ENCODE measurements around the gene TLR6.

DNA sequence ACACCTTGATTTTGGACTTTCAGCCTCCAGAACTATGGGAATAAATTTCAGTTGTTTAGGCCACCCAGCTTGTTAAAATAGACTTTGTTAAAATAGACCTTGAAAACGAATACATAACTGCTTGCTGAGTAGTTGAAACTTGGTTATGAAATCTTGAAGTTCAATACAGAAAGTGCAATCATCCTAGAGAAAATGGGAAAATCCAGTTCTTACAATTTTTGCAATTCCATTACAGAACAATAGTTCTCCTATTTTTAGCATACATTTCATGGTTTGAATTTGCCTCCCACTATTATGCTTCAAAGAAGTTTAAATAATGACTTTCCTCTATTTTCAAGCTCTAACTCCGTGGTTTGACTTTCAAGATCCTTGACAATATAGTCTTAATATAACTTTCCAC, 62.6 kb downstream of the TLR6 start:
- TF ChIP-seq, protein P1, sequence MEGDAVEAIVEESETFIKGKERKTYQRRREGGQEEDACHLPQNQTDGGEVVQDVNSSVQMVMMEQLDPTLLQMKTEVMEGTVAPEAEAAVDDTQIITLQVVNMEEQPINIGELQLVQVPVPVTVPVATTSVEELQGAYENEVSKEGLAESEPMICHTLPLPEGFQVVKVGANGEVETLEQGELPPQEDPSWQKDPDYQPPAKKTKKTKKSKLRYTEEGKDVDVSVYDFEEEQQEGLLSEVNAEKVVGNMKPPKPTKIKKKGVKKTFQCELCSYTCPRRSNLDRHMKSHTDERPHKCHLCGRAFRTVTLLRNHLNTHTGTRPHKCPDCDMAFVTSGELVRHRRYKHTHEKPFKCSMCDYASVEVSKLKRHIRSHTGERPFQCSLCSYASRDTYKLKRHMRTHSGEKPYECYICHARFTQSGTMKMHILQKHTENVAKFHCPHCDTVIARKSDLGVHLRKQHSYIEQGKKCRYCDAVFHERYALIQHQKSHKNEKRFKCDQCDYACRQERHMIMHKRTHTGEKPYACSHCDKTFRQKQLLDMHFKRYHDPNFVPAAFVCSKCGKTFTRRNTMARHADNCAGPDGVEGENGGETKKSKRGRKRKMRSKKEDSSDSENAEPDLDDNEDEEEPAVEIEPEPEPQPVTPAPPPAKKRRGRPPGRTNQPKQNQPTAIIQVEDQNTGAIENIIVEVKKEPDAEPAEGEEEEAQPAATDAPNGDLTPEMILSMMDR (conservative IDR thresholded peaks at IDR 0.05; ENCODE audit: low read depth, low read length) = no peak
- TF ChIP-seq EZH2 (IDR thresholded peaks at IDR 0.05; ENCODE audit: borderline replicate concordance, low read depth, low read length, poor library complexity, severe bottlenecking) = no peak

Data from A673 (cell line).